GM18517 (cell line): ENCODE results near the gene SMAGP.

Experiments used
- ATAC-seq: cut with Tn5 transposase; IDR thresholded peaks from one replicate; pipeline ENCODE4 v1.9.1; 2021; ENCODE audit warnings: mild to moderate bottlenecking, moderate library complexity; ENCODE audit not compliant: unreplicated experiment

The SMAGP gene

DNA sequence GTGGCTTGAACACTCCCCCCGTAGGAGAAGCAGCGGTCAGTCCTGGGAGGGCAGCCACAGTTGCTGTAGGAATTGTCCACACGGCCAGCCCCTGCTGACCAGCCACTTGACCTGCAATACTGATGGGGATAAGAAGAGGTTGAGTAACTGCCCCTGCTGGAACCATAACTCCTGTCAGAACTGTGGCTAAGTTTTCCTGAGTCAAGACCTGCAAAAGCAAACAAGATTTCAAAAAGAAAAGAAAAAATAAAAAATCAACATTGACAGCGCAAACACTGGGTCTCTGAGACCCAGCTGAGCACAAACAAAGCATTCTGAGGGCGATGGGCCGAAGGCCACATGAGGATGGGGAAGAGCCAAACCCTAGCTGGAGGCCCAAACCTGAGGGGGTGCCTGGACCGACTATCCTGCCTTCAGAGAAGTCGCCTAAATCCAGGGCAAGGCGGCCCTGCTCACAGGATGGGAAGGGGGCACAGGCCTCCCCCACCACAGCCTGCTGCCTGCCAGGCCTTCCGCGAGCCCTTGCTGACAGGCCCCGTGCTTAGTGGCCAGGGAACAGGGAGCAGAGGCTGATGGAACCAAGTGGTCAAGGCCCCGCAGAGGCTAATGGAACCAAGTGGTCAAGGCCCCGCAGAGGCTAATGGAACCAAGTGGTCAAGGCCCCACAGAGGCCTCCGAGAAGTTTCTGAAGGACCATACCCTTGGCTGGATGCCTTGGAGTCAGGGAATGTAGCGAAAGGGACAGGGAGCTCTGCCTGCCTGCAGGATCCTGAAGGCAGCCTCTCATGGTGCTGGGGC lies 71.4 kb downstream of the SMAGP start:
- no peak for ATAC-seq

DNA sequence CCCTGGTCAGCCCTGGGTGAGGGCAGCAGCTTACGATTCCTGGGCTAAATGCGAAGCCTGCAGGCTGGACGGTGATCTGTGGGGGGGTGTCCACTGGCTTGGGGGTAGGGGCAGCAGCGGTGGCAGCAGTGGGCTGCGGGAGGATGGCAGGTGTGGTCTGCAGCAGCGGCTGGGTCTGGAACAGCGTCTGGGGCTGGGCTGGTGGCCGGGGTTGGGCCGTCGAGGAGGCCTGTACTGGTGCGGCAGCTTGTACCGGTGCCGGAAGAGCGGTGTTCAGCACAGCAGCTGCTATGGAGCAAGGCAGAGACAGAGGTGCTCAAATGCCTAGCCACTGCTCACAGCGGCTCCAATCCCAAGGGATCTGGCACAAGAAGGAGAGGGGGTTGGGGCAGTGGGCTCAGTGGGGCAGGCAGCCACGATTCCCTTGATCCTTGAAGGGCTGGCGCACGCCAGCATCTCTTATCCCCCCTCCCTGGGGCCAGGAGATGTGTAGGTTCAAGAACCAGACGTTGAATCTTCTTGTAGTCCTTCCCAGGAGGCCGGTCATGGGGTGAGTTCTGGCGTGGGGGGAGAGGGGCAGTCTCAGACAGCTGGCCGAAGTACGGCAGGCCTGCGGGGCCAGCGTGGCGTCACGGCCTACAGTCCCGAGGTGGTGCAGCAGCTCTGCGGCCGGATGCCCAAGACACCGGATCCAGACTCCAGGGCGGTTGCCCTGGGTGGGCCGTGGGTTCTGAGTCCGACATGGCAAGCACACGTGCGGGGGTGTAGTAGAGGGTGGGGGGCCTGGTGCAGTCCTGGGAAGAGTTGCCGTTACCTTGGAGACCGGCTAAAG lies 72.3 kb downstream of the SMAGP start:
- ATAC-seq: no peak

DNA sequence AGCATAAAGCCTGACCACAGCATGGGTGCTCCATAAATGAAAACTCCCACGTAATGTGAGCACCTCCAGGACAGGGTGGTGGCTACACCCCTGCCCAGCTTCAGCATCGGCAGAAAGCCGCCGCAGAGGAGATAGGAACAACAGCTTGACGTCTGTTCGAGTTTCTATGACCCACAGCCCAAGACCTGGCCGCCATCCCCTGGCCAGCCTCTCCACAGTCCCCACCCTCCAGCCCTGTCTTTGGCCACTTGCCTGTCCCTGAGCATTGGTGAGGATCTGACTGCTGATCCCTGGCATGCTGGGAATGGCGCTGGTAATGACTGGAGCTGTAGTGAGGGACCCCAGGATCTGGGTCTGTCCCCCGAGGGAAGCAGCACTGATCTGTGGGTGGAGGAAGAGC lies 73.7 kb downstream of the SMAGP start:
- no peak for ATAC-seq

DNA sequence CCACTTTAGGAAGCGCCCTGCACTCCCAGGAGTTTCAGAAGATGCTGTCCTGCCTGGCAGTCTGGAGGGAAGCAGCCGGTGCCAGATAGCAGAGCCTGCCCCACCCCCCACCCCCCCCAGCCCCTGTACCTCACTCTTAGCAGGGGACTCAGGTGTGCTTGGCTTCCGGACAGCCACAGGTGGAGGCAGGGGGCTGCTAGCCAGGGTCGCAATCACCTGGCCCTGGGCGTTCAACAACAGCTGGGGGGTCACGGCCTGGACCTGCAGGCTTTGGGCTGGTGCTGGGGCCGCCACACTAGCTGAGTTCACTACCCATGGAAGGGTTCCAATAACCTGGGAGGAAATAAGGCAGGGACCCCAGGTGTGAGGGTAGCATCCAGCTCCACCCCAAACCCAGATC lies 74.4 kb downstream of the SMAGP start:
- ATAC-seq: no peak
